NCI-H2029 (cell line): Measurements from ENCODE around the gene HRH3.
A peak's percentile ranks its signal among the peaks of the same experiment; 100 is the strongest.

Source experiments
- DNase-seq: peaks from one replicate; lab custom pipeline; 2025; lab: John Stamatoyannopoulos, UW

Gene HRH3

DNA sequence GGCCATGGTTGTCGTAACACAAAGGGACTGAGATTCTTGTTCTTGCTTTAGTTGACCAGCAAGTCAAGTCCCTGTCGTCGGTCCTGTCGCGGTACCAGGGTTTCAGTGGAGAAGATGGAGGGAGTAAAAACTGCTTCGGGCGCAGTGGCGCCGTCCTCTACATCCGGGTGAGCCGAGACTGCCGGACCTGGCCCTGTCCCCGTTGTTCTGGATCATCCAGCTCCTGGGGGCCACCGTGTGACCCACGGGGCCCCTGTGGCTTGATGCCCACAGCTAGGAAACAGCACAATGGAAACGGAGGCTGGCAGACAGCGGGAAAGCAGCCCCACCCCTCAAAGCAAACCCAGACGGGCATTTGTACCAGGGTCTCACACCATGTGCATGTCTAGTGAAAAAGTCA, 22.3 kb downstream of the HRH3 start:
- no peak for DNase-seq

DNA sequence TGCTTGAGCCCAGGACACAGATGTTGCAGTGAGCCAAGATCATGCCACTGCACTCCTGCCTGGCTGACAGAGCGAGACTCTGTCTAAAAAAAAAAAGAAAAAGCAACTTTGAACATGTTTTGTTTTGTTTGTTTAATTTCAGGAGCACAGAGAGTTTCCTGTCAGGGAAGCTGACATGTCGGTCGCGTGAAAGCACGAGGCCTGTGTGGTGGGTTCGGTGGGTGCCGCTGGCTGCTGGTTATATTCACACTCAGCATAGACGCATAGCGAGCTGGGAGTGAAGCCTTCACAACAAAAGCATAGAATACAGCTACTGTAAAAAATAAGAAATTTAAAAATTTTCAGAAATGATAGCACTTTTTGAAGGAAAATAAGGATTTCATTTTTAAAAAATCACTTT, 22.8 kb downstream of the HRH3 start:
- no peak for DNase-seq

DNA sequence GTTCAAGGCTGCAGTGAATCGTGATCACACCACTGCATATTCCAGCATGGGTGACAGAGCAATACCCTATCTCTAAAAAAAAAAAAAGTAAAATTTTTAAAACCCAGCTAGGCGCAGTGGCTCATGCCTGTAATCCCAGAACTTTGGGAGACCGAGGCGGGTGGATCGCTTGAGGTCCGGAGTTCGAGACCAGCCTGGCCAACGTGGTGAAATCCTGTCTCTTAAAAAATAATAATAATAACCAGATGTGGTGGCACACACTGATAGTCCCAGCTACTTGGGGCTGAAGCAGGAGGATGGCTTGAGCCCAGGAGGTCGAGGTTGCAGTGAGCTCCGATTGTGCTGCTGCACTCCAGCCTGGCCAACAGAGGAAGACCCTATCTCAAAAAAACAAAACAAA, 23.8 kb downstream of the HRH3 start:
- DNase-seq: no peak

DNA sequence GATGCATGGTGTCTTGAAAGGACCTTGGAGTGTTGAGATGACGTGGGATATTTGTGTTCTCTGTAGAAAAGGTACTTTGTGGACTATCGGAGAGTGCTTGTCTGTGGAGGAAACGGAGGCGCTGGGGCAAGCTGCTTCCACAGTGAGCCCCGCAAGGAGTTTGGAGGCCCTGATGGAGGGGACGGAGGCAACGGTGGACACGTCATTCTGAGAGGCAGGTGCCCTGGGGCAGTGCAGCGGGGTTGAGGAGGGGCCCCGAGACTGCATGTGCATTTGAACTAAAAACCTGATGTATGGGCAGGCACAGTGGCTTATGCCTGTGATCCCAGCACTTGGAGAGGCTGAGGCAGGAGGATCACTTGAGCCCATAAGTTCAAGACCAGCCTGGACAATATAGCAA, 24.3 kb downstream of the HRH3 start:
- no peak for DNase-seq

DNA sequence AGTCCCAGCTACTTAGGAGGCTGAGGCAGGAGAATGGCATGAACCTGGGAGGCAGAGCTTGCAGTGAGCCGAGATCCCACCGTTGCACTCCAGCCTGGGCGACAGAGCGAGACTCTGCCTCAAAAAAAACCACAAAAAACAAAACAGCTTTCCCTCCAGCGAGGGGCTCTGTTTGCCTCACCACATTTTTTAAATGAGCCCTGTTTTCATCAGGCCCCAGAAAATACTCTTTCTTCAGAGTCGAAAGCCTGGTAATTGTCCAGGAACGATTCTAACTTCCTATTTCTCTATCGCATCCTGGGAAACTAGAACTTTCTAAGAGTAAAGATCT, 25.0 kb downstream of the HRH3 start:
- no peak for DNase-seq

DNA sequence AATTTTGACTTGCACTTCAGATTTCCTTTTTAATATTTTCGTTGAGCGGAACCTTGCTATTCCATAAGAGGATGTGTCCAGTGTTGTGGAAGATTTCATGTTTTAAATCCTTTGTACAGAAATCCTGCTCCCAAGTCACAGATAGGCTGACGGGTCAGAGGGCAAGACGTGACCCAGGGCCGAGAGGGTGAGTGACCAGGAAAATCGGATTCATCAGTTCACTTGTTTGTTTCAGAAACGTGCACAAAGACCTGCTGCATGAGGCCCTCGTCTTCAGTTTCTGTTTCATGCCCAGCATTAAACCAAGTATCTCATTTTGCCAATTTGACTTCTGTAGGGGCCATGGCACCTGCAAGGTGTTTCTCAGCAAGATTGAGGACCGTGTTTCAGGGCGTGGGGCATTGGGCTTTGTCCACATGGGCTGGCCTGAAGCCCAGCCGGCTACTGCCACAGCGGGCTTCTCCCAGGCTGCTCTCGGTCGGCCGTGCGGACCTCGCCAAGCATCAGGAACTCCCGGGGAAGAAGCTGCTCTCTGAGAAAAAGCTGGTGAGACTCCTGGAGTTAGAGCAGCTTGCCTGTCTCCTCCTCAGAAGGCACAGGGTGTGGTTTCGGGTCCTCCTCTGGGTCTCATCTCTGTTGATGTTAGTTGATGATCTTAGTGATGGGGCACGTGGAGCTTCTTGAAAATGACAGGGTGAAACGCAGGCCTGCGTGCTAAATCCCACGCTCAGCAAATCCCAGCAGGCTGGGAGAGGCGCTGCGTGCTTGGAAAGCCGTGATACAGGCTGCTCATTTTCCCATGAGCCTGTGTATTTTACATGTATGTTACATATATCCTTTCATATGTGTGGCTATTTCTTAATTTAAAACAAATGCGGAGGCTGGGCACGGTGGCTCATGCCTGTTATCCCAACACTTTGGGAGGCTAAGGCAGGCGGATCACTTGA, 26.7 kb downstream of the HRH3 start:
- no peak for DNase-seq

DNA sequence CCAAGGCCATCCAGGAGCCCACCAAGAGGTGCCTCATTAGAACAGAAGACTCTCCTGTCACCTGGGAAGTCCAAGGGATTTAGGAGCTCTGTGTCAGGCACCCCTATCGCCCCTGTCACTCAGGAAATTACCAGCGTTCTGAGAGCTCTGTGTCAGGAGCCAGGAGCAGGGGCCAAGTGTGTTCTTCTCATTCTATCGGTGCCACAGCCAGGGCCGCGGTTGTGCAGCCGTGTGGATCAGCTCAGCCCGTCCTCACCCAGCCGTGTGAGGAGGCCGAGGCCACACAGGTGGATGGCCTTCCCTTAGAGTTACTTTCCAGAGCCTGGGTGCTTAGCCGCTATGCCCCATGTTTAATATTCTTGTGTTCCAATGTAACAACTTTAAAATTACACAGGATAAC, 27.4 kb downstream of the HRH3 start:
- DNase-seq: no peak

DNA sequence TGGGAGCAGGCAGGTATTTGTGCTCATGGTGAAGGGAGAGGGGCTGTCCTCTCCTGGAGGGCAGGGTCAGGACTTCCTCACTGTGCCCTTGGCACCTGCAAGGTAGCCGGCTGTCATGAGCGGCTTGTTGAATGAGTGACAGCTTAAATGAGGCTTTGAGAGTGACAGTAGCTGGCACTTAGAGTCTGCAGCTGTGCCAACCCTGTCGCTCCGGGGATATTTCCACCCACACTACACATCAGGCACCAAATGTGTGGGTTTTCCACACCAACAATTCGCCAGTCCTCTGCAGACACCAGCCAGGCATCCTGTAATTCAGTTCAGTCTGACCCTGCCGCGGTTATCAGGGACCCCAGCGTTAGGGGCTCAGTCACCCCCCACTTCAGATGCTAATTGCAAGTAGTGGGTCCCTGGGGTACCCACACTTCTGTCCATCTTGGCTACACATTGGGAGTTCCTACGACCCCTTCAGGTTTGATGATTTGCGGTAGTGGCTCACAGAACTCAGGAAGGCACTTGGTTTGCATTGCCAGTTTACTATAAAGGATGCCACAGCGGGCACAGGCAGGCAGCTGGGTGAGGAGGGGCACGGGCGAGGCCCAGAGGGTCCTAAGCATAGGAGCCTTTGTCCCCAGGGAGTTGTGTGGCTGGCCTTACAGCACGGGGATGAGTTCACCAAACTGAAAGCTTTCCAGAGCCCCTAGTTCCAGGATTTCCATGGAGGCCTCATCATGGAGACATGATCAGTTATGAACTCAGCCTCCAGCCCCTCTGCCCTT, 28.1 kb downstream of the HRH3 start:
- DNase-seq: no peak

DNA sequence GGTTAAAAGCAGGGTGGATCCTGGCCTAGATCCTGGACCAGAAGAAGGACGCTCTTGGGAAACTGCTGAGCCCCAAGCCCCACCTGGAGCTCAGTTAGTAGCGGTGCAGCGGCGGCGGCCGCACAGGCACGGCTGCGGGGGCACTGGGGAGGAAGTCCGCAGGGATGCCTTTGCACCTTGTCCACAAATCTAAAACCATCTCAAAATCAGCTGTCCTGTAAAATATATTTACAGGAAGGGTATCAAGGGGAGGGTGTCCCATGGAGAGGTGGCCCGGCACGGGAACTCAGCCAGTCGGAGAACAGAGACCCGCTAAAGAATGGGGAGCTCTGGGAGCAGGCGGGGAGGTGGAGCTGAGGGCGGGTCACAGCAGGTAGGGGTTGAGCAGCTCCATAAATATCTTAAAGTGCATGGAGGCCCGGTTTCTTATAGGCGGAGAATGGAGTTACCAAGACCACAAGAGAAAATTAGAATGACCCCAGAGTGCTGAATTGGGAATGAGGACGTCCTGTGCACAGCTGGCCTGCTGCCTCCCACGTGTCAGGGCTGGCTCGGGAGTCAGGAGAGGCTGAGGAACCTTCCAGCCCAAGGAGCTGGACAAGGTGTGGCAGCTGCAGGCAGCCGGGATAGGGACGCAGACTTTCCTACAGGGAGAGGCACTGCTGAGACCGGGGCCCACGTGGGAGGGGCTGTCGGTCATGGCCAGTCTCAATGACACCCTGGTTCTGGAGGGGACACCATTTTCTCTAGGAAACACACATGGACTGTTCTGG, 29.3 kb downstream of the HRH3 start:
- DNase-seq: no peak

DNA sequence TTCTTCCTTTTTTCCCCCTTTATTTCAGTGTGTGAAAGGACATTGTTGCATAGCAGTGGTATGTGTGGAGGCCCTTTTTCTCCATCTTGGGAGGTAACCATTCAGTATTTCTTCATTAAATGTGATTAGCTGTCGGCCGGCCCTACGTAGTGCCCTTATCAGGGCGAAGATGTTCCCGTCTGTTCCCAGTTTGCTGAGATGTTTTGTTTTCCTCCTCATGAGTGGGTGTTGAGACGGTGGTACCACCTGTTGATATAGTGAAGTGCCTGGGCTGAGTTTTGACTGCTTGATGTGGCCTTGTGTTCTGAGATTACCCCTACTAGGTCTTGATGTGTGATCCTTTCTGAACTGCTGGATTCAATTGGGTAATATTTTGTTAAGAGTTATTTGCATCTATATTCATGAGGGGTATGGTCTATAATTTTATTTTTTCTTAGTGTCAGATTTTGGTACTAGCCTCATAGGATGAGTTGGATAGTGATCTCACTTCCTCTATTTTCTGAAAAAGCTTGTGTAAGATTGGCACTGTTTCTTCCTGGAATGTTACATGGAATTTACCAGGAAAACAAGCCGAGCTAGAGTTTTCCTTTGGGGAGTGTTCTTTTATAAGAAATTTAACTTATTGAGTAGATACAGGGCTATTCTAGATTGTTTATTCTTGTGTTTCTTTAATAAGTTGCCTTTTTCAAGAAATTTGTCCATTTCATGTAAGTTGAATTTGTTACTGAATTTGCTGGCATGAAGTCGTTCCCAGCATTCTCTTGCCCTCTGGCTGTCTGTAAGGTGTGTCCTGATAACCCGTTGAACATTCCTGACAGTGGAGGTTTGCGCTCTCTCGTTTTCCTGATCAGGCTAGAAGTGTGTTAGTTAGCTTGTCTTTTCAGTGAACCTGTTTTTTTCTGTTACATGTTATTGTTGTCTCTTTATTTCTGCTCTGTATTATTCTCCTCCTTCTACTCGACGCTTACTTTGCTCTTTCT, 32.9 kb downstream of the HRH3 start:
- DNase-seq: no peak

DNA sequence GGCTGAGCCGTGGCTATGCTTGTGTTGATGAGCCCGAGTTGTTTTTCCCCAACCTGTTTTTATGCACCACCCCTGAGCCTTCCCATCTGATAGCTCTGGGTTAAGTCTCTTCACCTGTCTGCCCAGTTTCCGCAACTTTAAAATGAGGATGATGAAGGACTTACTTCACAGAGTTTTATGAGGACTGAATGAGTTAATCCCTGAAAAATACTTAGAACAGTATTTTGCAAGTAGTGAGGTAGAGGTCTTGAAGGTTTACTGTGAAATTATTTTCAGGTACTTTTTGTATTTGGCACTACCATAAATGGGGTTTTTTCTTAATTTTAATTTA, 34.0 kb downstream of the HRH3 start:
- DNase-seq: no peak

DNA sequence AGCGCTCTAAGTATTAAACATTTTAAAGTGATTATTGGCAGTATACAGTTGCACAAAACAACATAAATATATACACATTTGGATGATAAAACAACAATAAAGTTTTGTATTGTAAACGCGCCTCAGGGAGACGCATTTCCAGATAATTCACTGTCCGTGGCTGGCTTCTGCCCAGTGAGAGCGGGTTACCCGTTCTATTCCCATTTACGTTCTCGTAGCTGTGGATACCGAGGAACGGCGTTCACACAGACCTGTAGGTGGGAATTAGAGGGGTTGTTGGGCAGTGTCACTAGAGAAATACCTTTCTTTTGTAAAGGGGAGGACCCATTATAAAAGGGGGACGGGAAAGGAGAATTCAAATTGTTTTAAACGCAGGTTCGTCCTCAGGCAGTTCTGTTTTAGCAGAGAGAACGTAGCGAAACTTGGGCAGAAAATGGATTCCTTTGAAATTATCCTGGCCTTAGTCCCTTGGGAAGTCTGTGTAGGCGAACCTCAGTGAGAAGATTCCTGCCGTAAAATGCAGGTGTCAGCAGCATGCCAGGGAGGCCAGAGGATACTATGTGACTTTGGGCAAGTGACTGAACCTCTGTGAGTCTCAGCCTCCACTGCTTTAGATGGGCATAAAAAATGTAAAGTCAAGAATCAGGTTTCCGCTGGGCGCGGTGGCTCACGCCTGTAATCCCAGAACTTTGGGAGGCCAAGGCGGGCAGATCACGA, 36.5 kb downstream of the HRH3 start:
- DNase-seq: no peak

DNA sequence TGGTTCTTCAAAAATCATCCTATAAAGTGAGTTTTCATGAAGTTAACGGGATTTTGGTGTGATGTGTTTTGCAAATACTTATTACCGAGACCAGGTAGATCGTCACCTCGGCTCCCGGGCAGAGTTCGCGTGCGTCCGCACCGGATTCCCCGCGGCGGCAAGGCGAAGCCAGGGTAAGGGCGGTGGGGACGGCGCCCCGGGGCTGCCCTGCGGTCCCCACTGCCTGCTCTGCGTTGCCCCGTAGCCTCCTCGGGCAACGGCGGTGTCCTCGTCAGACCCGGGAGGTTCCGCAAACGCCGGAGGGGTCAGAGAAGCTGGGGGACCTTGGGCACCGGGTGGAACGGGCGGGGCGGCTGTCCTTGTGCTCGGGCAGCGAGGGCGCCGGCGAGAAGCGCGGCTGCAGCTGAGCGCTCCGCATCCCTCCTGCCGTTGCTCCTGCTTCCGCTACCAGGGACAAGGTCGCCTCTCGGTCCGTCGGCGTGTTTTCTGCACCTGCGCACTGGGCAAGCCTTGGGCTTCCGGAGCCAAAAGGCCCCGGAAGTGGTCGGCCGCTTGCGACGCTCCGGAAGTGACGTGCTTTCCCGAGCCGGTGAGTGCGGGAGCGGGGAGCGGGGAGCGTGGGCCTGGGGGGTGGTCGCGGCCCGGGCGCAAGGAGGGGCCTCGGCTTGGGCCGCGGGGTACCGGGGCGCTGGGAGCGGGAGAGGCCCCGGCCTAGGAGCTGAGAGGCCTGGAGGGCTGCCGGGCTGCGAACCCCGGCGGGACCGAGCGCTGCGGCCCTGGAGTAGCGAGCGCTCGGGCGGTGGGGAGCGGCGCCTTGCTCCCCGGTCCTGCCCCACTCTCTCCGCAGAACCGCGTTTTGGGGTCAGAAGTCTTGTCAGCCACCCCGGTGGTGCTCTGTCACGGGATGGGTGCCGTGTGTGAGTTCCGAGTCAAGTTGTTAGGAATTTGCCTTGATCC, 37.3 kb downstream of the HRH3 start, which contains the start of gene MTG2:
TSS of gene MTG2 (plus strand) at position 560 of the 957 bp plus-strand sequence. CDS start 10,393 bp downstream, outside the sequence.
- peak; percentile 95 for DNase-seq

DNA sequence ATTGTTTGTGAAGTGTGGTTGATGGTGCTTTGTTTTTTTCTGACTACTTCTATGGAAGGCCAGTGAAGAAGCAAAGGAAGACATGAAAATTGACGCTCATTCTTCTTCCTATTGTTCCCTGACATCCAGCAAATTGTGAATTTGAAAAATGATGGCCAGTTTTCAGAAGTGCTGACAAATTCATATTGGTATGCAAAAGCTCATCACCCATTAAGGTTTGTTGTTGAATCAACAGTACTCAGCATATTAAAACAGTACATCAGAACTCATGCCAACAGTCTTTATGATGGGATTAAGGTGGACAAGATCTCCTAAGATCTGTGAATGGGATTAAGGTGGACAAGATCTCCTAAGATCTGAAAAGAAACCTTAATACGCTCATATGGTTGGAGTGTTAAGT, 38.3 kb downstream of the HRH3 start:
- DNase-seq: no peak

DNA sequence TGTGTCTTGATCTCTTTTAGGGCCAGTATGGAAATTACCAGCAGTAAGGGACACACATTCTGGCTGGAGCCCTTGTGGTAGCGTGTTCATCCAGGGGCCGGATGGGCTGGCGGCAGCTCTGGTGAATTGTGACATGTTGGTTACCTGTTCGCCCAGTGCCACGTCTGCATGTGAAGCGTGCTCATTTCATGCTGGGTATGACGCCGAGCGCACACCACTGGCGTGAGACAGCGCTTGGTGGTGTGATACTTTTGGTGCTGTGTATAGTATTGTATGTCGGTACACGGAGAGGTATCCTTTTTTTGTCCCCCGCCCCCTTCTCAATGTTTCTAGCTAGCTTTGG, 40.9 kb downstream of the HRH3 start:
- DNase-seq: no peak

DNA sequence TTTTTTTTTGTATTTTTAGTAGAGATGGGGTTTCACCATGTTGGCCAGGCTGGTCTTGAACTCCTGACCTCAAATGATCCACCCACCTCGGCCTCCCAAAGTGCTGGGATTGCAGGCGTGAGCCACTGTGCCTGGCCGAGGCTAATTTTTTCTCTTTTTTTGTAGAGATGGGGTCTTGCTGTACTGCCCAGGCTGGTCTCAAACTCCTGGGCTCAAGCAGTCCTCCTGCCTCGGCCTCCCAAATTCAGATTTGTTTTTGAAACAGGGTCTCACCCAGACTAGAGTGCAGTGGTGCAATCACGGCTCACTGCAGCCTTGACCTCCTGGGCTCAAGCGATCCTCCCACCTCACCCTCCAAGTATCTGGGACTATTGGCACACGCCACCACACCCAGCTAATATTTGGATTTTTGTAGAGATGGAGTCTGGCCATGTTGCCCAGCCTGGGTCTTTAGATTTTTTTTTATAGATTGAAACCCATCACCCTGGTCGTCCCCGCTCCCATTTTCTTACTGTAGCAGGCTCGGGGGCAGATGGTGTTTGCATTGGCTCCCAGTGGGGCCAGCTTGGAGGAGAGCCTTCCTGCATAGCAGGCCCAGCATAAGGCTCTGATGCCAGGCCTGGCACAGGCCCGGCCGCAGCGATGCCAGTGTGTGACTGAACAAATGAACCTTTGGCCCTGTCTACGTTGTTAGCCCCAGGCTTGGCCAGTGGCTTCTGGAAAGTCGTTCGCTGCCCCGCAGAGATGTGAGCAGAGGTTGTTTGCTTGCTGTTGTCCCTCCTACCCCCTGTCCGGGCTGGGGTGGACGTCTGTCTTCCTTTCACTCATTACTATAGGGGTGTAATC, 41.5 kb downstream of the HRH3 start:
- no peak for DNase-seq

DNA sequence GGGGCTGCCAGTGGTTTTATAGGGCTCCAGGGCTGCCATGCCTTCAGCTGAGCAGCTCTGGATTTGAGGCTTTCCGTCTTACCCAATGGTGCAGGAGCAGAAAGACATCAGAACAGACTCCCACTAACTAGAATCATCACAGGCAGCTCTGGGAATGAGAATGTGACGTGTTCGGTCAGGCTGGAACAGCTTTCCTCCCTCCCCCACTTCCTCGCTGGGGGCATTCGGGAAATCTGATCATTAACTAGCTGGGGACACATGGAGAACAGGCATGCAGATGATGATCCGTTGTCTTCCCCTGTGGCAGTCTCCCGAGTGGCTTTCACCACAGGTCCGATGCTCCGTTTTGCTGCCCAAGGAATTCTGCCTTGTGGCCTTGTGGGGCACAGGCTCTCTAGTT, 42.8 kb downstream of the HRH3 start:
- DNase-seq: no peak

DNA sequence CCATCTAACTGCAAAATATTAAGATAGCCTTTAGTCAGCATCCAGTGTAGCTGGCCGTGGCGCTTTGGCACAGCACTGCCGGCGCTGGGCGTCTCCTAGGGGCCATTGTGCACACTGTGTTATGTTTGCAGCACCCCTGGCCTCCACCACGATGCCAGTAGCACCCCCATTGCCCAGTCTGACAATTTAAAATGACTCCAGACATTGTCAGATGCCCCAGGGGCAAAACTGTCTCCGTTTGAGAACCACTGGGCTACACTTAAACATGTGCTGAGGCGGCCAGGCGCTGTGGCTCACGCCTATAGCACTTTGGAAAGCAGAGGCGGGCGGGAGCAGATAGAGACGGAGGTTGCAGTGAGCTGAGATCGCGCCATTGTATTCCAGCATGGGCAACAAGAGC, 43.2 kb downstream of the HRH3 start:
- DNase-seq: no peak

DNA sequence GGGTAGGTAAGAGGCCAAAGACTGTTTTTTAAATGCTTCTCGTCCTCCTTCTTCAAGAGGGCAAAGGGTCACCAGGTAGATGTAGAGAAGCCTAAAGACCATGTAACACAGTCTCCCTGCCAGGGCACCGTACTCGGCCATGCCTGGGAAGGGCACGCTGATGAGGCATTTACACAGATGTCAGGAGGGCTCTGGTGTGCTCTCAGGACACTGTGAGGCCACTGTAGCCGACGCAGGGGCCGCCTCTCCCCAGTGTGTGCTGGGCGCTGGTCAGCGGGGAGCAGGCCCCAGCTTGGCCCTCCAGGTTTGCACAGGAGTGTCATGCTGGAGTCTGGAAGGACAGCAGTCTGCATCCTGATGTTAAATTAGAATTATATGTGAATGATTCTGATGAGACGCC, 44.4 kb downstream of the HRH3 start:
- DNase-seq: no peak
